IMR-90 (cell line): ENCODE results near the gene FKBP14. TPM values are rescaled to one million over a fixed set of nuclear protein-coding genes. Genes with fewer than 3 reads are reported as not detected.

Experiments
- ATAC-seq: fragments of 200-7000 bp; cut with Tn5 transposase; 2 replicates; pipeline ENCODE4 v1.9.1; 2020; ENCODE audit warnings: low read depth, mild to moderate bottlenecking, moderate library complexity
- BruUV-seq: library from RNA; stranded (reverse); fragments of 400-500 nt; replicated peaks from 2 replicates; lab custom pipeline; 2021; lab: Mats Ljungman, UMichigan
- CTCF ChIA-PET: fragments of 300-600 bp; formaldehyde crosslinking; extraction: SDS; loops from one replicate; lab custom pipeline; 2021; ENCODE audit warnings: antibody characterized with exemption; lab: Yijun Ruan, JAX
- POLR2A ChIA-PET: fragments of 300-600 bp; sonication (Branson Sonifier 250); formaldehyde crosslinking; loops from one replicate; lab custom pipeline; 2022; ENCODE audit warnings: antibody characterized with exemption; ENCODE audit not compliant: unreplicated experiment; lab: Charles Lee
- DNase-seq: peaks from one replicate; pipeline ENCODE4 v3.0.0; 2013
- H2AFZ ChIP-seq: replicated peaks from 2 replicates; pipeline ENCODE3; 2013; ENCODE audit warnings: low read length, mild to moderate bottlenecking; ENCODE audit not compliant: poor library complexity
- H2AK5ac ChIP-seq: 2 replicates; pipeline ENCODE4 v1.6.1; 2013; ENCODE audit warnings: low read depth, low read length, inconsistent platforms
- H2AK9ac ChIP-seq: replicated peaks from 2 replicates; pipeline ENCODE3; 2013; ENCODE audit warnings: mild to moderate bottlenecking, low read depth, low read length, moderate library complexity; ENCODE audit not compliant: poor library complexity
- H2BK120ac ChIP-seq: 2 replicates; pipeline ENCODE4 v1.6.1; 2013; ENCODE audit warnings: low read depth, low read length, inconsistent platforms
- H2BK15ac ChIP-seq: 3 replicates; pipeline ENCODE4 v1.6.1; 2013; ENCODE audit warnings: low read depth, low read length, inconsistent platforms
- H2BK20ac ChIP-seq: 2 replicates; pipeline ENCODE4 v1.6.1; 2013; ENCODE audit warnings: low read depth, mild to moderate bottlenecking, inconsistent platforms, low read length, moderate library complexity
- H2BK5ac ChIP-seq: 2 replicates; pipeline ENCODE4 v1.6.1; 2013; ENCODE audit warnings: mild to moderate bottlenecking, low read depth, low read length, inconsistent platforms; ENCODE audit not compliant: poor library complexity, severe bottlenecking
- H3K14ac ChIP-seq: replicated peaks from 2 replicates; pipeline ENCODE4 v1.6.1; 2013; ENCODE audit warnings: low read depth, low read length, inconsistent platforms
- H3K18ac ChIP-seq: 2 replicates; pipeline ENCODE4 v1.6.1; 2013; ENCODE audit warnings: low read depth, low read length, control low read depth
- H3K23ac ChIP-seq: 2 replicates; pipeline ENCODE4 v1.6.1; 2013; ENCODE audit warnings: low read depth, low read length, inconsistent platforms
- H3K27ac ChIP-seq: 2 replicates; pipeline ENCODE4 v1.5.1; 2013; ENCODE audit warnings: mild to moderate bottlenecking, control low read depth, low read length; ENCODE audit not compliant: insufficient read depth
- H3K27me3 ChIP-seq: 2 replicates; pipeline ENCODE4 v1.6.1; 2013; ENCODE audit warnings: low read length; ENCODE audit not compliant: control insufficient read depth, insufficient read depth
- H3K36me3 ChIP-seq: 2 replicates; pipeline ENCODE4 v1.6.1; 2013; ENCODE audit warnings: low read length, mixed read lengths; ENCODE audit not compliant: control insufficient read depth, insufficient read depth
- H3K4ac ChIP-seq: 2 replicates; pipeline ENCODE4 v1.6.1; 2013; ENCODE audit warnings: low read depth, low read length, inconsistent platforms
- H3K4me1 ChIP-seq: 2 replicates; pipeline ENCODE4 v1.6.1; 2013; ENCODE audit warnings: low read length, mixed read lengths; ENCODE audit not compliant: control insufficient read depth, insufficient read depth
- H3K4me2 ChIP-seq: 2 replicates; pipeline ENCODE4 v1.6.1; 2013; ENCODE audit warnings: low read depth, mild to moderate bottlenecking, control low read depth, low read length, moderate library complexity
- H3K4me3 ChIP-seq: 2 replicates; pipeline ENCODE4 v1.5.1; 2013; ENCODE audit warnings: low read depth, mild to moderate bottlenecking, control low read depth, low read length, moderate library complexity; ENCODE audit not compliant: insufficient read depth
- H3K56ac ChIP-seq: 2 replicates; pipeline ENCODE4 v1.6.1; 2013; ENCODE audit warnings: low read length, inconsistent platforms; ENCODE audit not compliant: insufficient read depth; ENCODE audit errors: extremely low read depth
- H3K79me1 ChIP-seq, 2 experiments: 2 replicates each; pipeline ENCODE4 v1.6.1; 2013; ENCODE audit warnings: low read length in 2 of 2, inconsistent platforms in 1 of 2, low read depth in 1 of 2
- H3K9ac ChIP-seq: 2 replicates; pipeline ENCODE4 v1.6.1; 2013; ENCODE audit warnings: low read depth, low read length, control low read depth
- H3K9me1 ChIP-seq: 2 replicates; pipeline ENCODE4 v1.6.1; 2013; ENCODE audit warnings: low read length, inconsistent platforms; ENCODE audit not compliant: insufficient read depth
- H3K9me3 ChIP-seq: 2 replicates; pipeline ENCODE4 v1.6.1; 2013; ENCODE audit warnings: low read length; ENCODE audit not compliant: control insufficient read depth, insufficient read depth
- H4K20me1 ChIP-seq: 2 replicates; pipeline ENCODE4 v1.6.1; 2013; ENCODE audit warnings: low read length, inconsistent platforms; ENCODE audit not compliant: insufficient read depth
- H4K5ac ChIP-seq: 2 replicates; pipeline ENCODE4 v1.6.1; 2013; ENCODE audit warnings: mild to moderate bottlenecking, low read depth, low read length, control low read depth
- H4K8ac ChIP-seq, 2 experiments: 2 replicates each; pipeline ENCODE4 v1.6.1; 2013; ENCODE audit warnings: low read depth in 2 of 2, low read length in 2 of 2, control low read depth in 1 of 2, inconsistent platforms in 1 of 2
- H4K91ac ChIP-seq: 2 replicates; pipeline ENCODE4 v1.6.1; 2013; ENCODE audit warnings: low read depth, low read length, inconsistent platforms; ENCODE audit not compliant: insufficient read depth
- BHLHE40 ChIP-seq: fragments of 150-350 bp; IDR thresholded peaks from 2 replicates; pipeline ENCODE4 v1.6.1; 2016; ENCODE audit warnings: mild to moderate bottlenecking, low read depth, low read length
- CHD1 ChIP-seq: IDR thresholded peaks from 2 replicates; pipeline ENCODE4 v1.6.1; 2012; ENCODE audit warnings: low read depth, low read length, improper control_type of control experiment
- FOS ChIP-seq: fragments of 150-350 bp; IDR thresholded peaks from 2 replicates; pipeline ENCODE4 v1.6.1; 2016; ENCODE audit warnings: low read depth, low read length
- MAZ ChIP-seq: IDR thresholded peaks from 2 replicates; pipeline ENCODE4 v1.6.1; 2012; ENCODE audit warnings: low read depth, mild to moderate bottlenecking, low read length, improper control_type of control experiment, moderate library complexity, borderline replicate concordance
- MXI1 ChIP-seq: IDR thresholded peaks from 2 replicates; pipeline ENCODE4 v1.6.1; 2012; ENCODE audit warnings: low read depth, mild to moderate bottlenecking, low read length, moderate library complexity, borderline replicate concordance
- NFE2L2 ChIP-seq: fragments of 150-350 bp; IDR thresholded peaks from 2 replicates; pipeline ENCODE4 v1.6.1; 2016; ENCODE audit warnings: low read depth, mild to moderate bottlenecking, low read length
- RAD21 ChIP-seq: IDR thresholded peaks from 2 replicates; pipeline ENCODE4 v1.6.1; 2012; ENCODE audit warnings: low read length, improper control_type of control experiment
- RCOR1 ChIP-seq: IDR thresholded peaks from 2 replicates; pipeline ENCODE4 v1.6.1; 2012; ENCODE audit warnings: mild to moderate bottlenecking, low read length, improper control_type of control experiment; ENCODE audit not compliant: insufficient replicate concordance
- SMC3 ChIP-seq: fragments of 150-350 bp; IDR thresholded peaks from 2 replicates; pipeline ENCODE4 v1.6.1; 2016; ENCODE audit warnings: low read depth, mild to moderate bottlenecking, antibody characterized with exemption, low read length, moderate library complexity
- WGBS, 2 experiments: methylation state at CpG; one replicate each; pipeline versions ENCODE4 v1.1.5 to v1.1.7; 2013; ENCODE audit warnings: missing lambda C conversion rate in 2 of 2; ENCODE audit not compliant: insufficient read length in 1 of 2; ENCODE audit errors: extremely low coverage in 2 of 2; 5-methylcytosine and 5-hydroxymethylcytosine counted together
- dilution Hi-C: fragments of 300-500 bp; cut with HindIII; formaldehyde crosslinking; loops from one replicate; pipeline ENCODE4 v1.14.3; 2018; ENCODE audit warnings: low sequenced_read_pairs; ENCODE audit not compliant: unreplicated experiment
- in situ Hi-C: fragments of 300-500 bp; cut with MboI; formaldehyde crosslinking; loops from 3 replicates; pipeline ENCODE4 v1.14.3; 2019; ENCODE audit warnings: low sequenced_read_pairs, inconsistent platforms, mixed read lengths
- intact Hi-C: fragments of 100-400 bp; cut with micrococcal nuclease; formaldehyde crosslinking; loops from 2 replicates; pipeline ENCODE4 v1.10.0; 2022
- polyA plus RNA-seq, 3 experiments: library from polyadenylated mRNA; depleted of rRNA; stranded (reverse); fragments of >200 nt; gene quantifications; 2 replicates each; pipeline ENCODE4 v1.2.3, GENCODE V29; 2012; ENCODE audit warnings: low replicate concordance in 1 of 3
- total RNA-seq: library from RNA; depleted of rRNA; stranded (reverse); fragments of >200 nt; gene quantifications from 2 replicates; pipeline ENCODE4 v1.2.3, GENCODE V29; 2012
- TF ChIP-seq, protein P1 (sequence below): conservative IDR thresholded peaks from 2 replicates; pipeline ENCODE4 v1.5.1; 2012; ENCODE audit warnings: mild to moderate bottlenecking, low read depth, low read length, improper control_type of control experiment
- TF ChIP-seq, protein P2 (sequence below): fragments of 150-350 bp; IDR thresholded peaks from 2 replicates; pipeline ENCODE4 v1.6.1; 2016; ENCODE audit warnings: low read depth, mild to moderate bottlenecking, low read length, moderate library complexity, borderline replicate concordance

Gene FKBP14
- total and polyA plus RNA-seq, 2 of the 4 experiments (the other 2 are of a cell fraction): 26.3 to 27.1 TPM

- TF ChIP-seq SMC3: no peak
- no peak for TF ChIP-seq FOS
- TF ChIP-seq RCOR1: no peak
- no peak for TF ChIP-seq CHD1
These were observed 11.9 kb upstream of the FKBP14 start (continued) for GRCh38 chr7:30038196-30038980.

GRCh38 chr7:30036220-30036619 lies 9.7 kb upstream of the FKBP14 start:
- intact Hi-C loops (no loop called here), dilution Hi-C loops (no loop called here), in situ Hi-C loops (no loop called here)
- H3K9me3 ChIP-seq: no peaks in the 10 kb centered on the region
- no peak overlapping the region for H3K18ac ChIP-seq
- H3K4me3 ChIP-seq: no peak overlapping the region
- no peak overlapping the region for H3K4ac ChIP-seq
- no peak overlapping the region for H2BK5ac ChIP-seq
- H3K4me2 ChIP-seq: no peak overlapping the region
- no peak overlapping the region for H3K56ac ChIP-seq
- no peak overlapping the region for H3K14ac ChIP-seq
- peaks cover 3% of the 10 kb centered on the region; the same call in 1 of the 2 replicates for H3K9me1 ChIP-seq
- H4K8ac ChIP-seq: no peak overlapping the region
- H4K20me1 ChIP-seq: peaks cover 18% of the 10 kb centered on the region; the same call in 1 of the 2 replicates
- H2AK5ac ChIP-seq: no peak overlapping the region
- no peak overlapping the region for H2BK20ac ChIP-seq
- CTCF ChIA-PET: no interaction called here
- H3K36me3 ChIP-seq: no peaks in the 10 kb centered on the region
- TF ChIP-seq, protein P1, sequence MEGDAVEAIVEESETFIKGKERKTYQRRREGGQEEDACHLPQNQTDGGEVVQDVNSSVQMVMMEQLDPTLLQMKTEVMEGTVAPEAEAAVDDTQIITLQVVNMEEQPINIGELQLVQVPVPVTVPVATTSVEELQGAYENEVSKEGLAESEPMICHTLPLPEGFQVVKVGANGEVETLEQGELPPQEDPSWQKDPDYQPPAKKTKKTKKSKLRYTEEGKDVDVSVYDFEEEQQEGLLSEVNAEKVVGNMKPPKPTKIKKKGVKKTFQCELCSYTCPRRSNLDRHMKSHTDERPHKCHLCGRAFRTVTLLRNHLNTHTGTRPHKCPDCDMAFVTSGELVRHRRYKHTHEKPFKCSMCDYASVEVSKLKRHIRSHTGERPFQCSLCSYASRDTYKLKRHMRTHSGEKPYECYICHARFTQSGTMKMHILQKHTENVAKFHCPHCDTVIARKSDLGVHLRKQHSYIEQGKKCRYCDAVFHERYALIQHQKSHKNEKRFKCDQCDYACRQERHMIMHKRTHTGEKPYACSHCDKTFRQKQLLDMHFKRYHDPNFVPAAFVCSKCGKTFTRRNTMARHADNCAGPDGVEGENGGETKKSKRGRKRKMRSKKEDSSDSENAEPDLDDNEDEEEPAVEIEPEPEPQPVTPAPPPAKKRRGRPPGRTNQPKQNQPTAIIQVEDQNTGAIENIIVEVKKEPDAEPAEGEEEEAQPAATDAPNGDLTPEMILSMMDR: no peak
- TF ChIP-seq BHLHE40: no peak
- no peak for TF ChIP-seq MAZ
- TF ChIP-seq, protein P2, sequence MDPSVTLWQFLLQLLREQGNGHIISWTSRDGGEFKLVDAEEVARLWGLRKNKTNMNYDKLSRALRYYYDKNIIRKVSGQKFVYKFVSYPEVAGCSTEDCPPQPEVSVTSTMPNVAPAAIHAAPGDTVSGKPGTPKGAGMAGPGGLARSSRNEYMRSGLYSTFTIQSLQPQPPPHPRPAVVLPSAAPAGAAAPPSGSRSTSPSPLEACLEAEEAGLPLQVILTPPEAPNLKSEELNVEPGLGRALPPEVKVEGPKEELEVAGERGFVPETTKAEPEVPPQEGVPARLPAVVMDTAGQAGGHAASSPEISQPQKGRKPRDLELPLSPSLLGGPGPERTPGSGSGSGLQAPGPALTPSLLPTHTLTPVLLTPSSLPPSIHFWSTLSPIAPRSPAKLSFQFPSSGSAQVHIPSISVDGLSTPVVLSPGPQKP: no peak
- TF ChIP-seq NFE2L2: no peak
- TF ChIP-seq RAD21: no peak
- TF ChIP-seq CHD1: no peak
- TF ChIP-seq MXI1: no peak
- H3K79me1 ChIP-seq: peaks cover 6 to 52% of the 10 kb centered on the region in 2 experiments; a peak in 3 of 4 replicates
- POLR2A ChIA-PET: interaction anchor here (0.6 kb wide), 1 partner anchor 221 kb away, joined by 3 read pairs; no protein-coding TSS in a partner anchor
- DNase-seq (no peak), ATAC-seq (no peak)
- H2AFZ ChIP-seq: no peak overlapping the region
- no peak overlapping the region for H4K91ac ChIP-seq
- no TSS peak for BruUV-seq
- no peaks in the 10 kb centered on the region for H3K27me3 ChIP-seq
- no peak overlapping the region for H3K27ac ChIP-seq
- no peak overlapping the region for H3K23ac ChIP-seq
- no peak overlapping the region for H2BK15ac ChIP-seq
- no peak overlapping the region for H4K5ac ChIP-seq
- H2BK120ac ChIP-seq: no peak overlapping the region
- no peak overlapping the region for H3K9ac ChIP-seq
- WGBS, 2 experiments: 67% methylated on average over 1 of the region's 2 CpGs; no CpG with 5 or more reads in 1 of the 2 experiments
- H2AK9ac ChIP-seq: no peak overlapping the region
- peaks cover 8% of the 10 kb centered on the region; the same call in 1 of the 2 replicates for H3K4me1 ChIP-seq
